Muscle of back (tissue), 11 donors: ENCODE measurements around the gene RALGPS1. TPM values are rescaled to one million over a fixed set of nuclear protein-coding genes. Genes with fewer than 3 reads are reported as not detected.
A peak's percentile ranks its signal among the peaks of the same experiment; 100 is the strongest.

Experiments
- DNase-seq, 3 donors: peaks; one replicate each; pipeline versions ENCODE4 v3.0.0 to v3.0.0-alpha.2; 2013
- polyA plus RNA-seq, 10 donors: library from polyadenylated mRNA; unstranded; fragments of 120-200 nt; gene quantifications; one replicate each; pipeline ENCODE4 v1.2.1, GENCODE V29; 2013; ENCODE audit not compliant: insufficient read length in 10 of 10

RALGPS1 gene
- polyA plus RNA-seq, 10 donors: 4.6 to 11.4 (median 7.5) TPM

DNA sequence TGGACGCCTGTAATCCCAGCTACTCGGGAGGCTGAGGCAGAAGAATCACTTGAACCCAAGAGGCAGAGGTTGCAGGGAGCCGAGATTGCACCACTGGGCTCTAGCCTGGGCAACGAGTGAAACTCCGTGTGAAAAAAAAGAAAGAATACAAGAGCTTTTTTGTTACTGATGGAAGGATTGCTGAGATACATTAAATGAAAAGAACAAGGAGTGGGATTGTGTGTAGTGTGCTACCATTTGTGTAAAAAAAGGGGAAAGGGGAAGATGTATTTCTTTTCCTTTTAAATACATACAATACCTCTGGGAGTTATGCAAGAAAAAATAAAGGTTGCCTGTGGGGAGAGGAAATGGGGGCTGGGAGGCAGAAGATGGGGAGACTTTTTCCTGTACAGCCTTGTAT is 335.3 kb downstream of the RALGPS1 start:
- no peak for DNase-seq

DNA sequence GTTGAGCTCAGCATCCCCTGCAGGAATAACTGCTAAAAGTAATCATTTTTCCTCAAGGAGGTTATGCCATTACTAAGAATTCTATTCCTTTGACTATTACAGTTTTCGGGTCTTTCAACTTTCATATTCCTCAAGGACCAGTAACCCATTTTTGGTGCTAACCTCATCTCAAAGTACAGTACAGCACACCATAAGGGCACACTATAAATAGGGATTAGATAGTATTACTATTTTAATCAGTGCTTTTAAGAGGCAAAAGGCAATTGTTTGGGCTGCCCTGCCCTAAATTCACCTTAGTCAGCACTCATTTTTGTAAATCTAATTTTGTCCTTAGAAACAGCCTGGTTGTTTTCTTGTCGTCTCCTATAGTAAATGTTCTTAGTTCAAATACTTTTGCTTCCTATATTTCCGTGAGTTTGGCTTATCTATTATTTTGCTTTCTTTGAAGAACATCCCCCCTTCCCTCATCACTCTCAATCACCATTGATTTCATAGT is 336.4 kb downstream of the RALGPS1 start:
- no peak for DNase-seq

DNA sequence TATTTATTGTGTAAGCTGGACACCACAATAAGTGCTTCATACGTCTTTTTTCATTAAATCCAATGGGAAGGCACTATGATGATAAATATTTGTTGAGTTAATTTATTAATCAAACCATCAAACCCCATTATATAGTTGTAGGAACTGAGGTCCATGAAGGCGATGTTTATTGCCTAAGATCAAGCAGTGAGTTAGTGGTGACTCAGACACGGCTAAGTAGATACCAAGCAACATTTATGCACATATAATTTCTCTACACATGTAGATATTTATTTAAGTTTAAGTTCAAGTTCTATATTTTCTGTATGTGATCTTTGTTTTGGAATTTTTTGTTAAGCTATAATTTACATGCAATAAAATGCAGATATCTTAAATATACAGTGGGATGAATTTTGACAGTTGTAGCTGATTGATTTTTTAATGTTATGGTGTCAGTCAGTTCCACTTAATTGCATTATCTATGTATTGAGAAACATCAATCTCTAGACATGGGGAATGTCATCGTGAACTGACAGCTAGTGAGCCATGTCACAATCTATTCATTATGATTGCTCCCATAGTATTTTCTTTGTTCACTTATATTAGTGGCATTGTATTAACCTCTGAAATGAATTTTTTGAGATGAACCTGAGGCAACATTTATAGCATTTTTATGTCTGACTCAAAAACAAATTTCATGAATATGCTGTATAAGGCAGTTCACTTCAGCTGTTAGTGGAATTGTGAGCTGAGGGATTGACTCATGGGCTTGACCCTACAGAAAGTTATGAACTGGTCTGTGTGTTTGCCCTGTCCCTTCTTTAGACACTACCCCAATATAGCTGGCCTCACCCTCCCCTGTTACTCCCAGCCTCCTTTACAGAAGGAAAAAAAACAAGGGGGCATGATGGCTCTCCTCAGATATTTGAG is 338.1 kb downstream of the RALGPS1 start:
- no peak for DNase-seq

DNA sequence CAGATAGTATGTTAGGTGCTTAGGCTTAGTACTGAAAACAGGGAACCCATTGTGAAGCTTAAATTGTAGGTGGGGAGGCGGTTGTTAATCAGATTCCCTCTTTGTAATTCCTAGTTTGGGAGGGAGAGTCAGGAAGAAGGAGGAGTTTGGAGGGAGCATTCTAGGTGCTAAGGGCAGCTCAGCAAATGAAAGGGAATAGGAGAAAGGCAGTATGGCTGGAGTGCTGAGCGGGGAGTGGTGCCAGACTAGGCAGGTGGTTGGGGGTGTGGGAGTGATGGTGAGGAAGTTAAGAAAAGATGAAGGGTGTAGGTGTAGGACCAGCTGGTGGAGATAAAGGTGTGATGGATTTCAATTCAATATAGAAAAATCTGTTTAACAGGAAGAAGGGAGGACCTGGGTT is 338.9 kb downstream of the RALGPS1 start:
- no peak for DNase-seq

DNA sequence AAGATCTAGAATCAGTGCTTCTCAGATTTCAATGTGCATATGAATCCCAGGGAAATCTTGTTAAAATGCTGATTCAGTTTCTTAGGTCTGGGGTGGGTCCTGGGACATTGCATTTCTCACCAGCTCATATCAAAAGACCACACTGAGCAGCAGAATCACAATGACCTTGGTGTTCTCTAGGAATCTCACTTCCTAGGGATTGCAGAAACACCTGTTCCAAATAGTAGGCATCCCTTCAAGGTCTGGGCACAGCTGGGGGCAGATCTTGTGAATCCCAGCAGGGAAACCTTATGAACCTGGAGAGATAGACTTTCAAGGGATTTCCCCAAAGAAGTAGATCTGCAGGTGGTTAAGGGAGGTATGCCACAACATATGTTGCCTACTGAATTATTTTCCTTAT is 341.1 kb downstream of the RALGPS1 start:
- no peak for DNase-seq

DNA sequence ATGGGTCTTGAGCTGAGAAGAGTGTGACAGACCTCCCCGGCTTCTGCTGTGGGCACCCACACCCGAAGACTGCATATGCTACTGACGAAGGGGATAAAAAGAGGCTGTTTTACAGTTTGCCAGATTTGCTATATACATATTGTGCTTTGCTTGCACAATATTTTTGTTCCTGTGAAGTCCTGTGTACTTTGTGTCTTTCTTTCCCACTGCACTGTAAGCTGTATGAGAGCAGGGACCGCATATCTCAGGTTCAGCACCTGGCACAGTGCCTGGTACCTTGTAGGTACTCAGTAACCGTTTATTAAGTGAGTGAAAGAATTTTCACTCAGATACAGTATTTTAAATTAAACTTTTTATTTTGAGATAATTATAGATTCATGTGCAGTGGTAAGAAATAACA is 341.7 kb downstream of the RALGPS1 start:
- DNase-seq: no peak

DNA sequence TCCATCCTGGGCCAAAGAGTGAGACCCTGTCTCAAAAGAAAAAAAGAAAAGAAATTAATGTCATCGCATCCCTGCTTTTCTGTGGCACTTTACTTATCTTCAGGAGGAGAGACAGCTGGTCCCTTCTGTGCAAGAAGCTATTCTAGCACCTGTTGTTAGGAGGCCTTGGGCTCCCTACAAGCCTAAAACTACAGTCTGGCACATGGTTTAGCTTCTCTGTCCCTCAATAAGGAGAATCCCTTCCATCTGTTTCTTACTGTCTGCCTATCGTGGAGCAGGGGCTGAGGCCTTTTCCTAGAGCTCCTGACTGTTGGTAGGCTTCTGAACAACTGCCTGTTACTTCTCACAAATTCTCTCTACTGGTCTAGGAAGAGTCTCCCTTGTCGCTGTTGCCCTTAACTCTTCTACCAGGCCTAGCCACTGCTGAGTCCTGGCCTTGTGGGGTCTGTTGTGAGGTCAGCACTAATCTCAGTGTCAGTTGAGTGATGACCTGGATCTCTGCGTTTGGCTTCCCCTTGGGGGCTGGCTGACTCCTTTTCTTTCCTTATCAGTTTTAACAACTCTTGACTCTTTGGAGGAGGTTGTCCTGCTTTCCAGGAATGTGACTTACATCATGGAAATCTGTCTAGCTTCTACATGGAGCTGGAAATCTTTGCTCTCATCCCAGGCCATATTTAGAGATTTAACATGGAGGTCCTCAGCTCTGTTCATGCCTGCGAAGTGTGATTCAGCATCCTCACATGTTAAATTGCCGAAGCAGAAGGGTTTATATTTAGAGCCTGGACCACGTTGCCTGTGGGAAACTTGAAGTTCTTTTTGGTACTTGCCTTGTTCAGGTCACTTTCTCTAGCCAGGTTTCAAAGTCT is 344.3 kb downstream of the RALGPS1 start:
- DNase-seq: no peak

DNA sequence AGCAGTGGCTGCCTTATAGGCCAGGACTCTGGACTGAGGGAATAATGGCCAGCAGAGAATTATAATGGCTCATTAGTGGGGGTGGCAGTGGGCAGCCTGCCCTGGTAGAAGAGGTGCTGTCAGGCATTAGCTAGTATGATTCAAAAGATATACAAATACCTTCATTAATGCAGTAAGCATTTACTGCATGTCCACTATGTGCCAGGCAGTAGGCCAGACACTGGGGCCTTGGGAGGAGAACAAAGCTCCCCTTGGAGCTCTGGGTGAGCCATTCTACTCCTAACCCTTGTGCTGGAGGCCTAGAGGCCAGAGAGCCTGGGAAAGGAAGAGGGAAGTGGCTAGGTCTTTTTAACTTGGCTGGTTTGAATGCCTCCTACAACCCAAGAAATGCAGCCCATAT is 348.0 kb downstream of the RALGPS1 start:
- no peak for DNase-seq

DNA sequence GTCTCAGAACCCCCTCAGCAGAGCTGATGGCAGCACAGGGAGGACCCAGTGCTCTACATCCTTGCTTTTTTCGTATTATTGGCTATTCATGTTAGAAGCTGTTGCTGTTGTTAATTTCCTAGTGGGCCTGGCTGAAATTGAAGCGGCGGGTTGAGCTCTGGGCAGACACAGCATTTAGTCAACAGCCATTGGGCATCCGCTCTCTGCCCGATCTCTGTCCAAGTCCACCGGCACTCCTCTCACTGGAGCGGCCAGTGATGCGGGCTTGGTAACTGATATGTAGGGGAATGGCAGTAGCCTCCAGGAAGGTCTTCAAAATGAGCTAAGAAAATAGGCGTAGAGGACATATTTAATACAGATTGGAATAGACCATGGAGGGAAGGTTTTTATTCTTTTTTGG is 348.7 kb downstream of the RALGPS1 start:
- no peak for DNase-seq

DNA sequence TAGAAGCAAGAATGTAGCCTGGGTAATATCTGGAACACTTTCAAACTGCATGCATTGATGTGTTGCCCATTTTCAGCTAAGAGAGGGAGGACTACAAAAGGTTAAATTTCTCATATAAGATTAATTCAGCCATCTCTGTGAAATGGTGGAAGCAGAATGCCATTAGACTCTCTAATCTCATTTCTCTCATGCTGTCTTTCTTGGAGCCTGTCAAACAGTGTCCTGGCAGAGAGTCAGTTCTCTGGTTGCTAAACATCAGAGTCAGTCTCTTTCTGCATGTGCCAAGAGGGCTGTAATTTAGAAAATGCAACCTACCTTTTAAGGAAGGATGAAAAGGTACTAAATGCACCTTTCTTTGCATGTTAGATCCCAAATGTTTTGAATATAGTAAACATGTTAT is 349.1 kb downstream of the RALGPS1 start:
- peak in 1 of 3 donors; percentile 23 for DNase-seq

DNA sequence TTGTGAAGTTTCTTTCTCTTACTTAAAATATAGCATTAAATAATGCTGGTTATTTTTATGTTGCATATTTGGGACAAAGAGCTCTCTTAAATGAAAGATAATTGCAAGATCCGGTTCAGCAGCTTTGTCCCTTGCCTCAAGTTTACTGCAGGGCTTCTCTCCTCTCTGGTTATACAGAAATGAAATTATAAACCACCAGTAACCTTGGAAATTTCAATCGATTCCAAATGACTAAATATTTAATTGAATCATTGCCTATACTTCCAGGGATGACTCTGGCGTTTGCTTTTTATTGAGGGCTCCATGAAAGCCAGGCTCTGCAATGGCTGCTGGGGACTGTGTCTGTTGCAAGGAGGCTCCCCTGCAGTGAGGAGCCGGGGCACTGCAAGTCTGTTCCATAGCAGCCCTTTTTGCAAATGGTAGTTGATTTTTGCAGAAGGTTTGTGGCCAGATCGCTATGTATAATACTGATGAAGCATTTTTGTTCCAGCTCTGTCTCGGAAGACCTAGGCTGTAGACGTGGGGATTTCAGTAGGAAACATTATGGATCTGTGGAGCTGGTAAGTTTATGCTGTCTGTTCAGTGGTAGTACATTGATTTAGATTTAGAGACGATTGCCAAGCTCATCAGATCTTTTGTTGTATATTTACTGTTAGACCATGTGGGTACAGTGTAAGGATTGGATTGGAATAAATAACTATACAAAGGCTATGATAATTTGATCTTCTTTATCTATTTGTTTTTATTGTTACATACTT is 350.1 kb downstream of the RALGPS1 start, which contains the start of gene GARNL3:
GARNL3 (plus strand) TSS at position 313 of the 758 bp plus-strand sequence; CDS start at position 417, 104 bp downstream.
- DNase-seq: peak in 1 of 3 donors; percentile 40

DNA sequence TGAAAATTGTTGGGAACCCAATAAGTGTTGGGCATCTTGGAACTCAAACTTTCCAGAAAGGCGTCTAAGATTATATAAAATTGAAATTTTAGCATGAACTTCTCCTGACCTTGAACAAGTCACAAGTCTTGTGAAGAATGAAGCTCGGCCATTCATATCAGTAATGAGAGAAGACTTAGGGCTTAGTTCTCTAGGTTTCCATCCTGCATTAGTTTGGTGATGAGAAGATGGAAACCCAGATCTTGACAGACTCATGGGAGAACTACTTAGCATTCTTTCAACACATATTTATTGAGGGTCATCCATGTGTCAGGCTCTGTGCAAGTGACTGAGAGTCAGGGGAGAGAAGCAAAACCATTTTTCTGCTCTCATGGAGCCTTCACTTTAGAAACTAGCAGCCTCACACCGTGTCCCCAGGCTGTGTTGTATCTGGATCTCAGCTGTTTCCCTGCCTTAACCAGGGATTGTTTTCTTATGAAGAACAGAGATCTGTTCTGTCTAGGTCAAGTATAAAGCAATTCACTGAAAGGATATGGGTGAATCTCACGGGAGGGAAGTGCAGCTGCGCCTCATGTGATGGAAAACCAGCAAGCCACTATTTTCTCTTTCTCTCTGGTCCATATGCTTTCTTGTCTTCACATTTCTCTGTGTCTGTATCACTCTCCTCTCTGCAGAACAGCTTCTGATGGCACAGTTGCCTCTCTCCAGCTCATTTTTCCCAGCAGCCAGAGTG is 353.4 kb downstream of the RALGPS1 start:
- DNase-seq: peak; percentile 38 to 84 (median 42)

DNA sequence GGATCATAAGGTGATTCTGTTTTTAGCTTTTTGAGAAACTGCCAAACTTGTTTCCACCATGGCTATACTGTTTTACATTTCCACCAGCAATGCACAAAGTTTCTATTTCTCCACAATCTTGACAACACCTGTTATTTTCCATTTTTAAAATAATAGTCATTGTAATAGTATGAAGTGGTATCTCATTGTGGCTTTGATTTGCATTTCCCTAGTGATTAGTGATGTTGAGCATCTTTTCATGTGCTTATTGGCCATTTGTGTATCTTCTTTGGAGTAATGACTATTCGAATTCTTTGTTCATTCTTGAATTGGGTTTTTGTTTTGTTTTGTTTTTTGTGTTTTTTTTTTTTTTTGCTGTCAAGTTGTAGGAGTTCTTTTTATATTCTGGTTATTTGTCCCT is 354.9 kb downstream of the RALGPS1 start:
- no peak for DNase-seq

Other genes with a start within 250 kb of the RALGPS1 start
- 10 to 100 TPM; 11.2 to 22.8 (median 13.4) TPM for gene ZBTB43, start 109.7 kb upstream of the RALGPS1 start, polyA plus RNA-seq
- 10 to 100 TPM in 9 of 10 donors, 1 to 10 TPM in 1; 9.1 to 14.5 (median 12.2) TPM for gene ZBTB34, start 54.1 kb upstream of the RALGPS1 start, polyA plus RNA-seq
- gene ANGPTL2, start 207.9 kb downstream of the RALGPS1 start, polyA plus RNA-seq: 100 to 1,000 TPM in 2 of 10 donors, 10 to 100 TPM in 8; 50.0 to 151 (median 85.5) TPM